Neural crest cell (in vitro differentiated cells): ENCODE results near the gene ALOX12B. TPM values are rescaled to one million over a fixed set of nuclear protein-coding genes. Genes with fewer than 3 reads are reported as not detected.

Source experiments
- DNase-seq: peaks from one replicate; pipeline ENCODE4 v3.0.0; 2021; ENCODE audit warnings: low read depth, mixed read lengths, low spot score
- H3K27ac Mint-ChIP-seq: one replicate; pipeline ENCODE4 v1.8.0; 2021; ENCODE audit warnings: mild to moderate bottlenecking, mixed read lengths; ENCODE audit not compliant: unreplicated experiment
- H3K27me3 Mint-ChIP-seq: 2 replicates; pipeline ENCODE4 v1.8.0; 2021; ENCODE audit warnings: low read depth, mild to moderate bottlenecking, mixed read lengths
- H3K36me3 Mint-ChIP-seq: 2 replicates; pipeline ENCODE4 v1.8.0; 2021; ENCODE audit warnings: low read depth, mild to moderate bottlenecking, mixed read lengths
- H3K4me1 Mint-ChIP-seq: 2 replicates; pipeline ENCODE4 v1.8.0; 2021; ENCODE audit warnings: mixed read lengths
- H3K4me3 Mint-ChIP-seq: one replicate; pipeline ENCODE4 v1.8.0; 2021; ENCODE audit warnings: mild to moderate bottlenecking, mixed read lengths
- H3K9me3 Mint-ChIP-seq: 2 replicates; pipeline ENCODE4 v1.8.0; 2021; ENCODE audit warnings: mixed read lengths
- total RNA-seq: library from RNA; stranded (reverse); gene quantifications from 2 replicates; pipeline ENCODE4 v1.2.1, GENCODE V29; 2021
- TF ChIP-seq, protein P1 (sequence below): fragments of 200-600 bp; sonication (generic); conservative IDR thresholded peaks from 2 replicates; pipeline ENCODE4 v1.5.0; 2021; ENCODE audit warnings: antibody characterized with exemption, mild to moderate bottlenecking

Gene ALOX12B
- total RNA-seq, 1 donor from 2014 or later: not detected

DNA sequence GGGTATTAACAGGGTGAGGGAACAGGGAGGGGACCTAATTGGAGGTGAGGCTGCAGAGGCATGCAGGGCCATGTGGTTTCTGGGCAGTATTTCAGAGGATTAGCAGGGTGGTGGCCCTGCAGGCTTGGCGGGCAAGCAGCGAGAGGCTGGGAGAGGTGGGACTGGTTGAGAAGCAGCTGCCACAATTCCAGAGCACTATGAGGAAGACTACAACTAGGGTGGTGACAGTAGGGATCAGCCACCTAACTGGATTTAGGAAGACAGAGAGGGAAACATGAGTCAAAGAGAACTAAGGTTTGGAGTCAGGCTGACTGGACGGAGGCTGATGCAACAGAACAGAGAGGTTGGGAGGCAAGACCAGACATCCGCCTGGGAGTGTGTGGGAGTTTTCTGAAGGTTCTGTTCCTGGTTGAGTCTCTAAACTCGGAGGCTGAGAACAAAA is 18.5 kb upstream of the ALOX12B start:
- Mint-ChIP-seq H3K27me3 (peaks cover 50% of the 10 kb centered on the region), H3K27ac (no peak overlapping the region), H3K36me3 (no peaks in the 10 kb centered on the region), H3K4me3 (no peak overlapping the region), H3K4me1 (no peaks in the 10 kb centered on the region), H3K9me3 (no peaks in the 10 kb centered on the region)
- TF ChIP-seq, protein P1, sequence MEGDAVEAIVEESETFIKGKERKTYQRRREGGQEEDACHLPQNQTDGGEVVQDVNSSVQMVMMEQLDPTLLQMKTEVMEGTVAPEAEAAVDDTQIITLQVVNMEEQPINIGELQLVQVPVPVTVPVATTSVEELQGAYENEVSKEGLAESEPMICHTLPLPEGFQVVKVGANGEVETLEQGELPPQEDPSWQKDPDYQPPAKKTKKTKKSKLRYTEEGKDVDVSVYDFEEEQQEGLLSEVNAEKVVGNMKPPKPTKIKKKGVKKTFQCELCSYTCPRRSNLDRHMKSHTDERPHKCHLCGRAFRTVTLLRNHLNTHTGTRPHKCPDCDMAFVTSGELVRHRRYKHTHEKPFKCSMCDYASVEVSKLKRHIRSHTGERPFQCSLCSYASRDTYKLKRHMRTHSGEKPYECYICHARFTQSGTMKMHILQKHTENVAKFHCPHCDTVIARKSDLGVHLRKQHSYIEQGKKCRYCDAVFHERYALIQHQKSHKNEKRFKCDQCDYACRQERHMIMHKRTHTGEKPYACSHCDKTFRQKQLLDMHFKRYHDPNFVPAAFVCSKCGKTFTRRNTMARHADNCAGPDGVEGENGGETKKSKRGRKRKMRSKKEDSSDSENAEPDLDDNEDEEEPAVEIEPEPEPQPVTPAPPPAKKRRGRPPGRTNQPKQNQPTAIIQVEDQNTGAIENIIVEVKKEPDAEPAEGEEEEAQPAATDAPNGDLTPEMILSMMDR: no peak
- DNase-seq: no peak

DNA sequence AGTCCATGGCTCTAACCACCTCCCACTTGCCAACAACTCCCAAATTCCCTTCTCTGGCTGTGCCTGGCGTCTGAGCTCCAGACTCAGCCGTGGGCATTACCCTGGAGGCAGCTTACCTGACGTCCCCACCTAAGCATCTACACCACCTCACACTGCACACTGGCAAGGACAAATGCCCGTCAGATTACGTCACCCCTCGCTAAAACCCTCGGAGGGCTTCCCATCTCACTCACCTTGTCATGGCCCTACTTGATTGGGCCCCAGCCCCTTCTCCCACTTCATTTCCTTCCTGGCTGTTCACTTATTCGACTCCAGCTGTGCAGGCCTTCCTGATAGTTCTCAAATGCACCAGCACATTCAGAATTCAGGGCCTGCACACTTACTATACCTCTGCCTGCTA is 17.4 kb upstream of the ALOX12B start:
- no peaks in the 10 kb centered on the region for H3K36me3 Mint-ChIP-seq
- H3K27ac Mint-ChIP-seq: no peak overlapping the region
- DNase-seq: no peak
- no peak overlapping the region for H3K4me3 Mint-ChIP-seq
- H3K4me1 Mint-ChIP-seq: no peaks in the 10 kb centered on the region
- H3K27me3 Mint-ChIP-seq: peaks cover 41% of the 10 kb centered on the region
- H3K9me3 Mint-ChIP-seq: no peaks in the 10 kb centered on the region
- TF ChIP-seq, protein P1: no peak

DNA sequence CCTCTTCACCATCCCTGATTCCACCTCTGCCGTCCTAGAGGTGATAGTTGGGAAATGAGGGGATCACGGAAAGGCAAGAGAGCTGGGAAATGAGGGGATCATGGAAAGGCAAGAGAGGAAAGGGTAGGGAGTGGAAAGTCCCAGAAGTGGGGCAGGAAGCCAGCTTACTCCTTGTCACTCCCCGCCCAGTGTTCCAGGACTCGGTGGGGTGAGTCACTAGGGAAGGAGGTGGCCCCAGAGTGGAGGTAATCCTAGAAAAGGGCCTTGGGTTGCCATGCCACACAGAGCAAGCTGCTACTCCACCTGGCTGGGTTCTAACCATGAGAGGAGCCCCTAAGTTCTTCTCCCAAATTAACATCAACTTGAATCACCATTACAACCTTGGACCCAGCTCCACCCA is 16.0 kb upstream of the ALOX12B start:
- DNase-seq: no peak
- H3K36me3 Mint-ChIP-seq: no peaks in the 10 kb centered on the region
- no peak overlapping the region for H3K4me3 Mint-ChIP-seq
- H3K27ac Mint-ChIP-seq: no peak overlapping the region
- TF ChIP-seq, protein P1: no peak
- no peaks in the 10 kb centered on the region for H3K9me3 Mint-ChIP-seq
- peaks cover 27% of the 10 kb centered on the region for H3K27me3 Mint-ChIP-seq
- H3K4me1 Mint-ChIP-seq: no peaks in the 10 kb centered on the region

DNA sequence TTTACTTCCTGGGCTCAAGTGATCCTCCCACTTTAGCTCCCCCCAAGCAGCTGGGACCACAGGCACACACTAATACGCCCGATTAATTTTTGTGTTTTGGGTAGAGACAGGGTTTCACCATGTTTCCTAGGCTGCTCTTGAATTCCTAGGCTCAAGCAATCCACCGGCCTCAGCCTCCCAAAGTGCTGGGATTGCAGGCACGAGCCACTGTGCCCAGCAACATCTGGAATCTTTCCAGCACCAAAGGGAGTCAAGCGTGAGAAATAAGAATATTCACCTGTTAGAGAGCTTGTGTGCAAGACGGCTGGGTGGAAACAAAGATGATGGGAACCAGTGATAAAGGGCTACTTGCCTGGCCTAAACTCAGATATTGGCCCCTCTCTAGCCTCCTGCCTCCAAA is 14.2 kb upstream of the ALOX12B start:
- H3K4me1 Mint-ChIP-seq: no peaks in the 10 kb centered on the region
- peaks cover 25% of the 10 kb centered on the region for H3K27me3 Mint-ChIP-seq
- TF ChIP-seq, protein P1: no peak
- H3K4me3 Mint-ChIP-seq: no peak overlapping the region
- DNase-seq: no peak
- H3K27ac Mint-ChIP-seq: no peak overlapping the region
- no peaks in the 10 kb centered on the region for H3K9me3 Mint-ChIP-seq
- no peaks in the 10 kb centered on the region for H3K36me3 Mint-ChIP-seq

DNA sequence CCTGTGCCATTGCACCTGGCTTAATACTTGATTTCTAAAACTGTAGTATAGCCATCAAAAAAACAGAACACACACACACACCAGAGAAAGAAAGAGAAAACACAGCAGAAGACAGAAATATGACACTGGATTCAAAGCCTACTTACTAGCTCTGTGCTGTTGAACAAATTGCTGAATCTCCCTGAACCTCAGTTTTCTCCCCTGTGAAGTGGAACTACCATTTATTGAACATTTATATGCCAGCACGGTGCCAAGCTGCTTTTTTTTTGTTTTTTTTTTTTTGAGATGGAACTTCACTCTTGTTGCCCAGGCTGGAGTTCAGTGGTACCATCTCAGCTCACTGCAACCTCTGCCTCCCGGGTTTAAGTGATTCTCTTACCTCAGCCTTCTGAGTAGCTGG is 13.2 kb upstream of the ALOX12B start:
- H3K27ac Mint-ChIP-seq: no peak overlapping the region
- no peaks in the 10 kb centered on the region for H3K9me3 Mint-ChIP-seq
- no peaks in the 10 kb centered on the region for H3K36me3 Mint-ChIP-seq
- no peak overlapping the region for H3K4me3 Mint-ChIP-seq
- no peak for DNase-seq
- TF ChIP-seq, protein P1: no peak
- H3K27me3 Mint-ChIP-seq: peaks cover 26% of the 10 kb centered on the region
- H3K4me1 Mint-ChIP-seq: no peaks in the 10 kb centered on the region

DNA sequence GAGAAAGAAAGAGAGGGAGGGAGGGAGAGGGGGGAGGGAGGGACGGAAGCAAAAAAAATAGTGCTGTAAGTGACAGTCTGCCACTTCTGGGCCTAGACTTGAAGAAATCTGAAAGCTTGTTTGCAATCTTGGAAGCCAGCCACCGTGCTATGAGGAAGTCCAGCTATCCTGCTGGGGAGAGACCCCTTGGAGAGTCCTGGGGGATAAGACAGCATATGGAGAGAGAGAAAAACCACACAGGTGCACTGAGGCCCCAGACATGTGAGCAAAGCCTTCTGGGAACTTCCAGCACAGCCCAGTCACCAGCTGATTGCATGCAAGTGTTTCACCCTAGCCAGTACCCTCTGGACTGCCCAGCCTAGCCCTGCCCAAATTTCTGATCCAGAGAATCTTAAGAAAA is 12.6 kb upstream of the ALOX12B start:
- Mint-ChIP-seq H3K9me3 (no peaks in the 10 kb centered on the region), H3K36me3 (no peaks in the 10 kb centered on the region), H3K4me3 (no peak overlapping the region), H3K4me1 (no peaks in the 10 kb centered on the region), H3K27me3 (peaks cover 30% of the 10 kb centered on the region), H3K27ac (no peak overlapping the region)
- TF ChIP-seq, protein P1: no peak
- no peak for DNase-seq
